TTC549 (cell line): ENCODE measurements around the gene THSD4.

Source experiments
- FAIRE-seq: peaks from 2 replicates; lab custom pipeline; 2012; peaks lifted over from hg19 to GRCh38; lab: Jason Lieb, UNC

Gene THSD4

DNA sequence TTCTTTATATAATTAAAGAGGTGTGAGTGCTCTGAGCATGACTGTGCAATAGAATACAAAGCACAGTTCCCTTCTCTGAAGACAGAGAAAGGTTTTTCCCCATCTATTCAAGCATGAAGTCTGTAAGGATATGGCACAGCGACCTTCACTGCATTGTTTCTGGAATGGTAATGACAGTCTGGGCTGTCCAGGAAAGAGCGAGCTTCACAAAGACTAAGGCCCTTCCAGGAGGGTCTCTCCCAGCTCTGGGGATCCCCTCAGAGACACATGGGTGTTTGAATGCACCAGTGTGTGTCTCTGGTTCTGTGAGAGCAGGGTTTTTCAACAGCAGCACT is 515.2 kb downstream of the THSD4 start:
- FAIRE-seq = no peak

- no peak for FAIRE-seq
Observed at GRCh38 chr15:71632576-71633195, 517.4 kb downstream of the THSD4 start.

DNA sequence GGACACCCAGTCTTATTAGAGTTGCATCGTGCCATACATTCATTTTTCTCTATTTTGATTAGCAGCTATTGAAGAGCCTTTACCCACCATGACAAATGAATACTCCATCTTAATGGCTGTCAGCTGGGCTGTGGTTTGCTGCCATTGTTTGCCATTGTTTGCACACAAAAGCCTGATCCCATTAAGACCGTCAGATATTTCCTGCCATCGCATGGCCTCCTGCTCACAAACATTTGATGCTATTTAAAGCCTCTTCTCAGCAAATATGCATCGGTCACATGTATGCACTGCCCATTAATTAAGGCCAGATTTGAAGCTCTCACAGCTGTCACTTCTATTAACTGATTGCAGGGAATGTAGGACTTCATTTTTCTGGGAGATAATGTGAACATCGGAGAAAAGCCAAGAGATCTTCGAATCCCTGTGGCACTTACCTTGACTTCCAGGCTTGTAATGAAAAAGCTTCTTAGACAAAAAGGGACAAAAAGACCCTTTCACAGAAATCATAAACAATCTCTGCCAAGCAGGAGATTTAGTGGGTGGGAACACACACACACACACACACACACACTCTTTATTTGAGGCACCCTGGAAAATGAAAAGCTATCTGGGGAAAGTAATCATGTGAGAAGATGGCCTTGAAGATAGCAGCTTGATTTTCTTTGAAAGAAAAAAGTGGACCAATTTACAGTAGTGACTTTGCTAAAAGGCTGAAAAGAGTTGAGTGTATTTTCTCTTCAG is 519.7 kb downstream of the THSD4 start:
- FAIRE-seq = no peak

DNA sequence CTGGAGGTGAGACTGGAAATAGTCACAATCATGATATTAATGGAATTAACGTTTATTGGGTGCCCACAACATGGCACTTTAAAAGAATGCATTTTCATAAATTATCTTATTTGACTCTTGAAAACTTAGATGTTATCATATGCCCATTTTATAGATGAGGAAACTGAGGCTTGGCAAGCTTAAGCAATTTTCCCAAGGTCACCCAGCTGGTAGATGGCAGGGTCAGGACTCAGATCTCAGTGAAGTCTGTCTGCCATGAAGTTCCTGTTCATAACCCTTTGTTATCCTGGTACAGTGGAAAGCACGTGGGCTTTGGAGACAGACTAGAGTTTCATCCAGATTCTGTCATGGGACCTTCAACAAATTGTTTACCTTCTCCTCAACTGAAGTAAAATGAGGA is 520.5 kb downstream of the THSD4 start:
- no peak for FAIRE-seq

GRCh38 chr15:71638876-71639275 is 523.6 kb downstream of the THSD4 start:
- FAIRE-seq = no peak

DNA sequence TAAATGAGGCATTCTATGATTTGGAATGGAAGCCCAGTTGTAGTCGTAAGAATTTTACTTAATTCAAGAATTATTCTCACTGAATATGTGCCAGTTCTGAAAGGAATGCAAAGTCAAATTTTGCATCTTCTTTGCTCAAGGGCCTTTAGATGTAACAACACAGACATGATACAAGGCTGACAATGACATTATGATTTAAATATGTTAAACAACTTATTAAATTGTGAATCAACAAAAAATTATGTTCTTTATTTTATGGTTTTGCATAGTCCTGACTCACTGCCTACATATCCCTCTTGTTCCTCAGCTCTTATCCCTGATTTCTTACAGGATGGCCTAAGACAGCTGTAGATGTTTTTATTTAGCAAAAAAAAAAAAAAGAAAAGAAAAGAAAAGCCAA is 524.2 kb downstream of the THSD4 start:
- FAIRE-seq = no peak

DNA sequence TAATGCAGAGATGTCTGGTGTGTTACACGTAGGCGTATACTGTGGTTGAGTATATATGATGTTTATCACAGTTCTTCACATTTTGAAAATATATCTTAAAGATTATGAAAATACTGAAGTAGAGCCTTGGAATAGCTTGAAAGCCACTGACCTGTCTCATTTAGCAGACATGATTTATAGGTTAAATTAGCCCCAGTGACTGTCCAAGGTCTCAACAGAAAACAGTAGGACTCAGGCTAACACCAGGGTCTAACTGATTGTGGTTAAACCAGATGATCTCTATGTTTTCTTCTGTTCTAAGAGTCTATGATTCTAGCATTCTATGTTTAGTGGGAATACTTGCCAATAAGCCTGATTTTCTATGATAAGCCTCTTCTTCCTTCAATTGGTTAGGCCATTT is 528.6 kb downstream of the THSD4 start:
- FAIRE-seq = no peak

DNA sequence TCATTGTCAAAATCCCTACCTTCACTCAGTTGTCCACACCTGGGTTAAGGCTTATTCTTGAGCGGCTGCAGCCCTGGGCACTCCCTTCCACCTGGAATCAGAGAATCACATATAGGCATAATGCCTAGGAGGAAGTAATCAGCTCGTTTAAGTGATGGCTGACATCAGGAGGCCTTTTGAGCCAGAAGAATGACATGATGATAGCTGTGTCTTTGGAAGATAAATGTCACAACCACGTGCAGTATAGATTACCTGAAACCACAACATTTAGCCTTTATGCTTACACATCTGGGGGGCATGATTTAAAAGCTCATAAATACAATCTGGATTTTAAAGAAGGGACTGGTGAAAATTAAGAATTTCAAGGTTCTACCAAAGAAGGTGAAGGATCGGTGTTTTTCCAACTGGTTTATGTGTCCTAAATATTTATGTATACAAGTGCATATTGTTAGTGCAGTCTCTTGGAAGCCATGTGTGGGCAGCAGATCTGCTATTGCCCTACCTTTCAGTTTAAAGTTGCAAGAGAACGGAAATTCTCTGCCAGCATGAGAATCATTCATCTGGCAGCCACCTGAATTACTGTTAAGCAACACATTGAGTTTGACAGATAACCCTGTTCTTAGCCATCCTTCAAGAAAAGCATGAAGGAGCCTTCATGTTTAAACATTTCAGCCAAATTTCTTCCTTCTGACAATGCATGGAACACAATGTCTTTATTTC is 531.7 kb downstream of the THSD4 start:
- FAIRE-seq = no peak

DNA sequence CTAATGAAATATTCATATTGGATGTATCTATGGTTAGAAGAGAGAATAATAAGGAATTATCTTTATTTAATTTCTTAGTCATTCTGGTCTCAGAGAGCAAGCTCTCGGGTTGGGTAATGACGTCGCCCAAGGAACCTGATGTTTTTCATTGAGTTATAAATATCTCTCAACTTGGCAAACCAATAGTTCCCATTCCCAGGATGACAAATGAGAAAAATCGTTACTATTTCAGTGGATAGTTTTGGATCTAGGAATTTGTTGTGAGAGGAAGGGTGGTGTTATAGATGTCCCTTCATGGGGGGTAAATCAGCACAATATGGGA is 532.2 kb downstream of the THSD4 start:
- FAIRE-seq = no peak

DNA sequence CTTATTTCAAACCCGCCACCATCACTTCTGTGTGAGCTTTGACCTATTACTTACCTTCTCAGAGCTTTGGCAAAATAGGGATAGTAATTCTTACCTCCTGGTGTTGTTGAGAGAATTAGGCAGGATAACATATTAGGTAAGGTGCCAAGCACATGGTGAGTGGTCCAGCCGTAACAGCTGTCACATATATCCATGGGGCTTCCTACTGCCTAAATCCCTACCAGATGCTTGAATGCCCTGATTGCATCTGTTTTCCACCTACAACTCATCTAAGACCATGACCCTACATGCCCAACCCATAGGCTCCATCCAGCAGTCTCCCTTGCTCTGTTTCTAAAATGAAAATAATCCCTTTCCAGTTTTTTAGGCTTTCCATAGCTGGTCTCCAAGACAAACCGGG is 532.8 kb downstream of the THSD4 start:
- no peak for FAIRE-seq

DNA sequence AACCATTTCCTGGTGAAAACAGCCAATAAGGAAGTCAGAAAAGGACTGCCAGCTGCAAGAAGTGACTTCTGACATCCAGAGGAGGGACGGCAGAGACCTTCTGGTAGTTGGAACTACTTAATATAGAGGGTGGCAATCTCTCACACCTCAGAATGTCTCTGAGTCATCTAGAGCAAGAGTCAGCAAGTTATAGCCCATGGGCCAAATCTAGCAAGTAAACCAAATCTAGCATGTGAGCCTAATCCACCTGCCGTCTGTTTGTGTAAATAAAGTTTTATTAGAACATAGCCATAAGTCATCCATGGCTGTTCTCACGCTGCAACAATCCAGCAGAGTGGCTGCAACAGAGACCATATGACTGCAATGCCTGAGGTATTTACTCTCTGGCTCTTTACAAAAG is 534.6 kb downstream of the THSD4 start:
- FAIRE-seq = no peak

GRCh38 chr15:71650603-71651002 is 535.3 kb downstream of the THSD4 start:
- FAIRE-seq = no peak

DNA sequence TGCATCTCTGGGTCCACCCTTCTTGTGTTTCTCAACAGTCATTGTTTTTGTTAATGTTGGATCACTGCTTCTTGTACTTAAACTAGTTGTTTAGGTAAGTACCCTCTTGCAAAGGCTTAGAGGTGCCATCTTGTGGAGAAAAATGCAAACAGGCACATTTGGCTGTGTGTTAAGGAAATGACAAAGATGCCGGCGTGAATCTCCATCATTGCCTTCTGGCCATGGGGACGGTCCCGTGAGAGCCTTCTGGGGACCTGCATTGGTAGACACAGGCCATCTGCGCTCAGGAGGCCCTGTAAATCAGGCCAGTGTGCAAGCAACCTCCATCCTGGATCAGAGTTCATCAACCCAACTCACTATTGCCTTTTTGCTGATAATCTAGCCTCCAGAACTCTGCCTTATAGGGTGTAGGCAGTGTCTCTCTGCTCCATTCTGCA is 536.5 kb downstream of the THSD4 start:
- no peak for FAIRE-seq

DNA sequence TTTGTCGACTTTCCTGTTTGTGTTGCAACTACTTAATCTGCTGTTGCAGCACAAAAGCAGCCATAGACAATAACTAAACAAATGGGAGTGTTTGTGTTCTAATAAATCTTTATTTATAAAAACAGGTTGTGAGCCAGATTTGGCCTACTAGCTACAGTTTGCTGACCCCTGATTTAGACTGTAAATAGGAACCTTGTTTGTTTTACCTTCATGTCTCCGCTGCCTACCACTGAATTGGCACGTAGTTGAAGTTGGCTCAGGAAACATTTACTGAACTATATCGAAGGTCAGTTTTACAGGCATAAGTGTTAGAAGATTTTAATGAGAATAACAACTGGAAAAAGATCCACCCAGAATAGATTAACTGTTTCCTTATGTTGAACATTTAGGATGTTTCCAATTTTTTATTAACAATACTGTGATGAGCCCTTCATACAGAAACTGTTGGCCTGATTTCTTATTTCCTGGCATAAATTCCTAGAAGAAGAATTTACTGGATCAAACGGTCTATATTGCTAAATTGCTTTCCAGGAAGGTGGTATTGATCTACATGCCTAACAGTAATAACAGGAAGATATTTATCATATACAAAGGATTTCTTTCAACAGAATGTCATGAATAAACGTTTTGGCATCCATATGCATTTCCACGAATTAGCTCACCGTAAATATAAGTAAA is 538.9 kb downstream of the THSD4 start:
- FAIRE-seq = no peak

DNA sequence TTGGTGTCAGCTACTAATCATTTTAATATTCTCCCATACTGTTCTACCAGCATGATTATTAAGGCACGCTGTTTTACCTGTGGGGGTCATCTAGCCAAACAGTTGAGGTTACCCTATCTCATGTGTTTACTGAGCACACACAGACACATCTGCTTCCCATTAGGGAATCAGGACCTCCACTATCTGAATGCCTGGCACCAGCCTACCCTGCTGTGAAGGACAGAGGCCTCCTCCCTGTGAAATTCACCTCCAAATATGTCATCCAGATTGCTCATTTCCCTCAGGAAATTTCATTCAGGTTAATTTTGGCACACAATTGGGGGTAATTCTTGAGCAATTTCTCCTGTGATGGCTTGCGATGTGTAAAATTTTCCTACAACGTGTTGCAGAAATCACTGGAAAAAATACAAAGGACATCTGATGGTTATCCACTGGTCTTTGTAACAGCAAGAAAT is 539.5 kb downstream of the THSD4 start:
- FAIRE-seq = no peak

- FAIRE-seq = no peak
Observed at GRCh38 chr15:71656425-71656824, 541.2 kb downstream of the THSD4 start.

DNA sequence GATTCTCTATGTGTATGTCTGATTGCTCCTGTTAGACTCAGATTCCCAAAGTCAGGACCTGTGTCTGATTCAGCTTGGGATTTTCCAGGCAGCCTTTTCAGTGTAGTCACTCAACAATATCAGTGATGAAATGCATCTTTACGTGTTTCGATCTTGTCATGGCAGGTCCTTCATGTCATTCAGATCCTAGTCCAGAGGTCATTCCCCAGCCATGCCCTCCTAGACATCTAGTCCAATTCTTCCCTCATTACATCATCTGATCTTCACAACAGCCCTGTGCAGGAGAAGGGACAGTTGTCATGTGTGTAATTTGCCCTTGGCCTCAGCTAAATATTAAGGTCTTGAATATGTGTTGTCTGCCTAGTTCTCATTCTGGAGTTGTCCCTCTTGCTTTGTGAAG is 541.9 kb downstream of the THSD4 start:
- no peak for FAIRE-seq

DNA sequence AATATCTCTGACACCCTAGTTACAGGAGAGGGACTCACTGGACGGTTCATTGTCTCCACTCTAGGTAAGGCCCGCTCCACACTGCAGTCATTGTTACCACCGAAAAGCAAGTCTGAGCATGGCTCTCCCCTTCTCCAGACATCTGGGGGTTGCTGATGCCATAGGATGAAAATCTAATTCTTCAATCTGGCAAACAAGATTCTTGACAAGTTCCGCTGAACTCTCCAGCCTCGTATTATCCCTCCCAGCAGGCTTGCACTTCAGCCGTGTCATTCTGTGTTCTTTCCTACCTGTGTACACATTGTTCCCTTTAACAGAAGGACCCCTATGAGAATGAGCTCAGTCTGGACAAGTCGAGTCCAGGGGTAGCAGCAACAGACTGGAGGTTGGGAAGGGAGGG is 542.8 kb downstream of the THSD4 start:
- FAIRE-seq = no peak

DNA sequence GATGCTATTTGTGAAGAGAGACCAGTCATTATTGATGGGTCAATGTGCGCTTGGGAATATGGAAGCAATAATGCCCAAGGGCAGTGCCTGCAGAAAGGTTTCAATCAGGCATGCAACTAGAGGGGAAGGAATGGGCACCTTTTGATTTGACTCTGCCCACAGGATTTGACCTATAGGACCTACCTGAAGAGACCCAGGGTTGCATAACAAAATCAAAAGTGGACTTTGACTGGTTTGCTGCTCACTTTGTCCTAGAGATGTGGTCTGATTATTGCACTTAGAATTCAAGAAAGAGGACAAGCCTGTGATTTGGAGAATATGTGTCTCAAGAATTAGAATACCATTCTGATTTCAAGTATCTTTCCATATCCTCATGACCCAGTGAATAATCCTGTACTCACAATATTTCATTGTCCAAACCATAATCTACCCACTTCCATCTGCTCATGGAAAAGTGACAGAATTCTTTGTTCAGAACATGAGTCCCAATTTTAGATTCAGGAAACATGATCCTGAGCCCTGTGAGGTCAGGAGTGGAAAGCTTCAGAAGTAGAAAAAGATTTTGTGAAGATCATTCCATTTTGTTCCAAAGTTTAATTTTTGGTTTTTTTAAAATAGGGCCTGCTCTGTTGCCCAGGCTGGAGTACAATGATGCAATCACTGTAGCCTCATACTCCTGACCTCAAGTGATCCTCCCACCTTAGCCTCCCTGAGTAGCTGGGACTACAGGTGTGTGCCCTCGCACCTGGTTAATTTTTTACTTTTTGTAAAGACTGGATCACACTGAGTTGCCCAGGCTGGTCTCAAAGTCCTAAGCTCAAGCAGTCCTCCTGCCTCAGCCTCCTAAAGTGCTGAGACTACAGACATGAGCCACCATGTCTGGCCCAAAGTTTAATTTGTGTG is 543.8 kb downstream of the THSD4 start:
- no peak for FAIRE-seq

DNA sequence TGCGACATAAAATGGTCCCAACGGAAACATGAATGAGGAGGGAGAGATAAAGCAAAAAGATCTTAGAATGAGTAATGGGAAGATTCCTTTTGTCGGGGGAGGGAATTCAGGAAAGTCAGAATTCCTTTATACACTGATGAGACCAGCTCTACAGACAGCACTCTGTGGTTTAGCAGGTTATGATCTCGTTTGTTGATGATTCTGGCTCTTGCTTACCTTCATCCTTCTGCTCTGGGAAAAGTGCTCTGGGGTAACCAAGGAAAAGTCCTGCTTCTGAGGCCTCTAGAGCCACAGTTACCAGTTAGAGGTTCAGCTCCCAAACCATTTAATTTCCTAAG is 544.4 kb downstream of the THSD4 start:
- FAIRE-seq = no peak

DNA sequence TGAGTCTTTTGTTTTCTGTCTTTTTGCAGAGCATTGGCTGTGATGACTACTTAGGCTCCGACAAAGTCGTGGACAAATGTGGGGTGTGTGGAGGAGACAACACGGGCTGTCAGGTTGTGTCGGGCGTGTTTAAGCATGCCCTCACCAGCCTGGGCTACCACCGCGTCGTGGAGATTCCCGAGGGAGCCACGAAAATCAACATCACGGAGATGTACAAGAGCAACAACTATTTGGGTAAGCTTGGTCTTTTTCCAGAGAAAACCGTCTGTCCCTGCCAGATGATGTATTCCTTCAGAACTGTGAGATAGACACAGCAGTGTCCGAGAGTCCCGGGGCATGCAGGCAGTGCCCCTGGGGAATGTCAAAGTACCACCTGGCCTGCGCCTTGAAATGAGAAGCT is 545.2 kb downstream of the THSD4 start:
- FAIRE-seq = no peak

DNA sequence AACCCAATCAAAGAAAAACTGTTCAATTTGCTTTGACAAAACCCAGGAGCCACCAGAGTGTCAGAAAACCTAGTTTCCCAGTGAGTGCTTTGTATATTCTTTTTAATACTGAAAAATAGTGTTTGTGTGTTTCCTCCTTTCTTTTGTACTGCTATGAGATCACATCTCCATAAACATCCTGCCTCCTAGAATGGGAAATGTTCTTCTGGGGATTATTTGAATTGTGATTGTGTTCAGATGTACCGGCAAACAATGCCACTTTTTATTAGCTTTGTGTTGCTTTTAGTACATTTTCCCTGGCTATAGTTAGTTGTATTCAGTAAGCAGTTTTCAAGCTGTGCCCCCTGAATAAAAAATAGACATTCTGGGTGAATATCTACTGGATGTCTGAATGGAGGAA is 547.0 kb downstream of the THSD4 start:
- FAIRE-seq = no peak
